ENCODE results near the gene ST6GAL1.

GRCh38 chr3:187107989-187108388, 177.7 kb downstream of the ST6GAL1 start:
- TF ChIP-seq CTCF (IDR thresholded peaks at IDR 0.05), result no peak
- no peak for TF ChIP-seq POLR2A (IDR thresholded peaks at IDR 0.05)

Measured in uterus (tissue), 2 donors.